Heart left ventricle (tissue), 16 donors: ENCODE results near the gene CARS1. TPM values are rescaled to one million over a fixed set of nuclear protein-coding genes. Genes with fewer than 3 reads are reported as not detected.

ENCODE experiments used
- ATAC-seq, 4 donors: fragments of 200-7000 bp; cut with Tn5 transposase; one replicate each; pipeline ENCODE4 v1.9.1; 2020 to 2022; ENCODE audit warnings: moderate library complexity in 4 of 4, mild to moderate bottlenecking in 3 of 4, moderate number of reproducible peaks in 1 of 4
- DNase-seq, 5 donors: peaks; one replicate each; pipeline ENCODE4 v3.0.0-alpha.2; 2020
- H3K27ac ChIP-seq, 12 donors: fragments of 200-600 bp; sonication (generic) in 4 of 12; one replicate each; pipeline versions ENCODE4 v1.5.0 to v1.8.0; 2016 to 2022; ENCODE audit warnings: mild to moderate bottlenecking in 2 of 12
- H3K27me3 ChIP-seq, 9 donors: fragments of 200-600 bp; sonication (generic) in 2 of 9; one replicate each; pipeline versions ENCODE4 v1.5.1 to v1.8.0; 2016 to 2022; ENCODE audit warnings: mild to moderate bottlenecking in 3 of 9
- H3K36me3 ChIP-seq, 9 donors: fragments of 200-600 bp; sonication (generic) in 2 of 9; one replicate each; pipeline versions ENCODE4 v1.5.0 to v1.8.0; 2018 to 2022; ENCODE audit warnings: mild to moderate bottlenecking in 2 of 9
- H3K4me1 ChIP-seq, 12 donors: fragments of 200-600 bp; sonication (generic) in 4 of 12; one replicate each; pipeline versions ENCODE4 v1.5.0 to v1.8.0; 2016 to 2022; ENCODE audit warnings: mild to moderate bottlenecking in 3 of 12
- H3K4me3 ChIP-seq, 12 donors: fragments of 200-600 bp; sonication (generic) in 4 of 12; one replicate each; pipeline versions ENCODE4 v1.5.0 to v1.8.0; 2017 to 2022; ENCODE audit warnings: mild to moderate bottlenecking in 9 of 12, moderate library complexity in 4 of 12
- H3K9me3 ChIP-seq, 12 donors: fragments of 200-600 bp; sonication (generic) in 4 of 12; one replicate each; pipeline versions ENCODE4 v1.5.0 to v1.8.0; 2016 to 2022; ENCODE audit warnings: mild to moderate bottlenecking in 1 of 12
- POLR2A ChIP-seq, 2 donors: fragments of 450-650 bp; IDR thresholded peaks; one replicate each; pipeline ENCODE4 v1.6.1; 2017; ENCODE audit warnings: antibody characterized with exemption in 2 of 2, mild to moderate bottlenecking in 2 of 2, moderate library complexity in 2 of 2
- WGBS, 4 donors: extraction: QIAGEN DNeasy Blood & Tissue Kit in 2 of 4; methylation state at CpG; one replicate each; pipeline versions ENCODE4 v1.1.5 to v1.1.7; 2013 to 2018; 5-methylcytosine and 5-hydroxymethylcytosine counted together
- intact Hi-C, 10 donors: fragments of 100-400 bp; cut with DNase I; formaldehyde crosslinking; loops; one replicate each; pipeline versions ENCODE4 v1.11.1 to v1.14.2; 2022
- polyA plus RNA-seq, 2 donors: library from polyadenylated mRNA; stranded (reverse); fragments of 200-250 nt; gene quantifications; one replicate each; pipeline ENCODE4 v1.2.3, GENCODE V29; 2013
- total RNA-seq, 9 donors: library from RNA; depleted of rRNA in 2 of 9; stranded (reverse); fragments of >200 nt in 2 of 9; fragmentation: NEBNext Ultra II Directional in 3 of 9; extraction: Animal tissue kit (Norgen Biotek cat#: 25700) in 3 of 9; gene quantifications; one replicate each; pipeline versions ENCODE4 v1.1.0 to v1.2.4, GENCODE V29; 2016 to 2023
- TF ChIP-seq, protein P1 (sequence below), 12 donors: fragments of 200-600 bp; sonication (generic) in 4 of 12; IDR thresholded peaks; one replicate each; pipeline versions ENCODE4 v1.5.0 to v1.8.0; 2018 to 2022; ENCODE audit warnings: antibody characterized with exemption in 12 of 12, mild to moderate bottlenecking in 5 of 12
- donor health status: ischemic (EF 13 %, LVEDD 7.1; RV severe dilation, severe dysfunction).
- donor health status: healthy with polysubstance abuse.
- donor health status: DM: no; HTN: yes; CAD: no.
- donor health status: DM: no; HTN: no; CAD: no.
- donor health status: ischemic (EF 25% LVEDD 6.9; RV normal size, moderate dysfunction).
- donor health status: ischemic (EF 25% LVEDD 5.7; RV mildly dilated, moderate dysfunction).
- donor health status: healthy.
- donor health status: DM: yes; HTN: yes; CAD: no.
- donor health status: ischemic (EF 35%, LVEDD 5.7; RV mildly dilated, moderate dysfunction).
- donor health status: nonischemic (EF 11% LVEDD 7.7; RV severe dilation, severe dysfunction).
- donor health status: DM: yes; HTN: yes; CAD: no.
- donor health status: PGD.
- donor health status: ischemic (EF 29% LVEDD 5.4; RV normal size, mild dysfunction).
- donor health status: nonischemic (EF 23%, LVEDD 6.1; RV moderate dilation, normal function).

The CARS1 gene
- total and polyA plus RNA-seq, 11 donors = 9.3 to 30.5 (median 18.5) TPM

DNA sequence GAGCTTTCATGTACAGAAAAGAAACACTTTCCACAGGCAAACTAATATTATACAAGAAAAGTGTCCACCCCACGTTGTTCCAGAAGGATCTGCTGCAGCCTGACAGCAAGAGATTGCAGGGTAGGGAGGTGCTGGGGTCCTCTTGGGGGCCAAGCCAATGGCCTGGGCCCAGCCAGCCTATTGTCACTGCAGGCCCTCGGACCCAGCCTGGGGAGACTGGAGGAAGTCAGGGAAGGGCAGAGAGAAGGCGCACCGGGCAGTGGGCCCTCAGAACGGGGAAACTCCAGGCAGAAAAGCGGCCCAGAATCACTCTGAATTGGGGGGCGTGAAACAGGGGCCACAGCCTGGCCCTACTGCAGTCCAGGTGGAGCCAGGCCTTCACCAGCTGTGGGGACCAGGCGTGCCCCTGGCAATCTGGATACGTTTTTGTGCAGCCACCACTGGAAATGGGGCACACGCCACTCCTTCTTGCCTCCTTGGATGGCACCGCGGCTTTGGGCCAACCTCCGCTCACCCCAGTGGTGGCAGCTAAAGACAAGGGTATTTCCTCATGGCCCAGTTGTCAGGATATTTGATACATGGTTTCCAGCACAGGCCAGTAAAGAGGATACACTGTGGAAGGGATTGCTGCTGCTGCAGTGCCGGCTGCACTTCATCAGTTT lies 61.2 kb downstream of the CARS1 start:
- Histone ChIP-seq H3K27me3 (no peaks in the 10 kb centered on the region), H3K4me1 (peaks cover 0 to 23% (median 10%) of the 10 kb centered on the region in 12 donors), H3K9me3 (no peaks in the 10 kb centered on the region), H3K4me3 (no peak overlapping the region), H3K36me3 (peaks cover 0 to 16% (median 10%) of the 10 kb centered on the region in 9 donors), H3K27ac (no peak overlapping the region)
- ATAC-seq (no peak), DNase-seq (no peak)
- intact Hi-C loops = loop anchor here in 1 of 10 donors (5.0 kb wide), 1 partner anchor 304 kb away; no protein-coding TSS in a partner anchor
- TF ChIP-seq POLR2A (IDR thresholded peaks at IDR 0.05) = no peak
- TF ChIP-seq, protein P1, sequence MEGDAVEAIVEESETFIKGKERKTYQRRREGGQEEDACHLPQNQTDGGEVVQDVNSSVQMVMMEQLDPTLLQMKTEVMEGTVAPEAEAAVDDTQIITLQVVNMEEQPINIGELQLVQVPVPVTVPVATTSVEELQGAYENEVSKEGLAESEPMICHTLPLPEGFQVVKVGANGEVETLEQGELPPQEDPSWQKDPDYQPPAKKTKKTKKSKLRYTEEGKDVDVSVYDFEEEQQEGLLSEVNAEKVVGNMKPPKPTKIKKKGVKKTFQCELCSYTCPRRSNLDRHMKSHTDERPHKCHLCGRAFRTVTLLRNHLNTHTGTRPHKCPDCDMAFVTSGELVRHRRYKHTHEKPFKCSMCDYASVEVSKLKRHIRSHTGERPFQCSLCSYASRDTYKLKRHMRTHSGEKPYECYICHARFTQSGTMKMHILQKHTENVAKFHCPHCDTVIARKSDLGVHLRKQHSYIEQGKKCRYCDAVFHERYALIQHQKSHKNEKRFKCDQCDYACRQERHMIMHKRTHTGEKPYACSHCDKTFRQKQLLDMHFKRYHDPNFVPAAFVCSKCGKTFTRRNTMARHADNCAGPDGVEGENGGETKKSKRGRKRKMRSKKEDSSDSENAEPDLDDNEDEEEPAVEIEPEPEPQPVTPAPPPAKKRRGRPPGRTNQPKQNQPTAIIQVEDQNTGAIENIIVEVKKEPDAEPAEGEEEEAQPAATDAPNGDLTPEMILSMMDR (IDR thresholded peaks at IDR 0.05) = no peak
- 82 to 92% (median 87%) methylated on average over 14 of the region's 14 CpGs for WGBS, 4 donors

DNA sequence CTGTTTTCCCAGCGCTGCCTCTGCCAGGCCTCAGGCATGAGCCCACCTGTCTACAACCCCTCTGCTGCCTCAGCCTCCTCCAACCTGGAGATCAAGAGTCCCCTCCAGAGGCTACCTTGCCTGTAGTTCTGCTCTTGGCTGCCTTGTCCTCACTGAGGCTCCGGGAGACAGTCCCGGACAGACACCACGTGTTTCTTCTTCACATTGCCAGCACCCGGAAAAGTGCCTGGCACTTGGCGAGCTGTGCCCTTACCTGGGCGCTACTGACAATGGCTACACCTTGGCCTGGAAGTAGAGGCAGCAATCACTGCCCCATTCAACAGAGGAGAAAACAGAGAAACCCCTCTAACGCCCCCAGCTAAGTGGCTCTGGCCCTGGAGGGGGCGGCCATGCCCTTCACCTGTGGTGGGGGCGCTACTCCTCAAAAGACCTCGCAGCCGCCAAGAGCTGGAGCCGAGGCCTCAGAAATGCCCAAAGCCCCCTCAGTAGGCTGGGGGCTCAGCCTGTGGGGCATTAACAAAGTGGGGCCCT lies 62.1 kb downstream of the CARS1 start:
- intact Hi-C loops = loop anchor here in 1 of 10 donors (5.0 kb wide), 1 partner anchor 303 kb away; no protein-coding TSS in a partner anchor
- ATAC-seq = no peak
- 82 to 87% (median 86%) methylated on average over 10 to 13 of the region's 13 CpGs for WGBS, 4 donors
- Histone ChIP-seq H3K27me3 (no peaks in the 10 kb centered on the region), H3K9me3 (no peaks in the 10 kb centered on the region), H3K4me1 (peaks cover 5 to 23% (median 17%) of the 10 kb centered on the region in 12 donors), H3K36me3 (peaks cover 0 to 7% (median under 1%) of the 10 kb centered on the region in 9 donors), H3K27ac (no peak overlapping the region), H3K4me3 (no peak overlapping the region)
- no peak for TF ChIP-seq POLR2A (IDR thresholded peaks at IDR 0.05)
- no peak for DNase-seq

DNA sequence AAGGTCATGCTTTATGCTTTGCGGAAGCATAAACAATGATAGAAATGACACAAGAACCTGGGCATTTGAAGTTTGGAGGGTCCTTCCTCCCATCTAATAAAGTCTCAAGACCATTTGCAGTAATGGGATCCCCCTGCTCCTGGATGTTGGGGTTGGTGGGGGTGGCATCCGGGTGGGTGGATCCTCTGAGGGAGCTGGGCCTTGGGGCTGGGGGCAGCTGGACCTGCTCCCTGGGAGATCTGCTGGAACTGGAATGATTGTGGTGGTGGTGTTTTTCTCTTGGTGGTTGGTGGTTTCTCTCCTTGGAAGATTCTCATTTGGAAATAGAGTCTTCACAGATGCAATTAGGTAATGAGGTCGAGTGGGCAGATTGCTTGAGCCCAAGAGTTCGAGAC lies 62.9 kb downstream of the CARS1 start:
- WGBS, 4 donors = 75 to 92% (median 90%) methylated on average over 4 of the region's 4 CpGs
- intact Hi-C loops = no loop called here
- ATAC-seq = no peak

DNA sequence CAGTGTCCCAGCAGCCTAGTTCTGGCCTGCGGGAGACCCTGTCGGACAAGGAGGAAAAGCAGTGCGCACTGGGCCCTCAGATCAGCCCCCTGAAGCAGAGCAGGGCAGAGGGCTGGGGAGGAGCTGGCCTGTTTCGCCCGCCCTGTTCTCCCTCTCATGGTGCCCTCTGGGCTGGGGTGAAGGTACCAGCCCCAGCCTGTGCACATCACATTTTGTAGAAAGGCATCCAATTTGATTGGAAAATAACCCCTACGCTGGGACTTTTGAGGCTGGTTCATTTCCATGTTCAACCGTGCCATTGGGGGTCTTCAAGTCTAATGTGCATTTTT lies 64.3 kb downstream of the CARS1 start:
- Histone ChIP-seq H3K27ac (no peak overlapping the region), H3K4me3 (peak overlapping the region in 10 of 12 donors; percentile 66 to 96 (median 89)), H3K27me3 (no peaks in the 10 kb centered on the region), H3K9me3 (no peaks in the 10 kb centered on the region), H3K4me1 (peaks cover 7 to 41% (median 36%) of the 10 kb centered on the region in 12 donors), H3K36me3 (no peaks in the 10 kb centered on the region)
- WGBS, 4 donors = 34 to 61% (median 40%) methylated on average over 4 to 7 of the region's 7 CpGs
- DNase-seq = no peak
- no peak for TF ChIP-seq POLR2A (IDR thresholded peaks at IDR 0.05)
- TF ChIP-seq, protein P1 (IDR thresholded peaks at IDR 0.05) = no peak
- no peak for ATAC-seq
- intact Hi-C loops = no loop called here

More for the DNA sequence above, 62.9 kb downstream of the CARS1 start:
- H3K27ac ChIP-seq = no peak overlapping the region
- H3K27me3 ChIP-seq = no peaks in the 10 kb centered on the region
- peaks cover 0 to 2% (median 0%) of the 10 kb centered on the region in 9 donors for H3K36me3 ChIP-seq
- no peak overlapping the region for H3K4me3 ChIP-seq
- H3K9me3 ChIP-seq = no peaks in the 10 kb centered on the region
- no peak for DNase-seq
- TF ChIP-seq, protein P1 (IDR thresholded peaks at IDR 0.05) = no peak
- peaks cover 7 to 28% (median 24%) of the 10 kb centered on the region in 12 donors for H3K4me1 ChIP-seq
